H1 (cell line): ENCODE measurements around the gene PITX1. TPM values are rescaled to one million over a fixed set of nuclear protein-coding genes. Genes with fewer than 3 reads are reported as not detected.
A peak's percentile ranks its signal among the peaks of the same experiment; 100 is the strongest.

Experiments
- CTCF ChIA-PET: fragments of 300-600 bp; sonication (Branson Sonifier 250); formaldehyde crosslinking; loops from one replicate; lab custom pipeline; 2021; ENCODE audit not compliant: partially characterized antibody; lab: Charles Lee
- POLR2A ChIA-PET: fragments of 300-600 bp; sonication (Branson Sonifier 250); formaldehyde crosslinking; loops from one replicate; lab custom pipeline; 2021; ENCODE audit warnings: inconsistent platforms; ENCODE audit not compliant: partially characterized antibody; lab: Charles Lee
- DNase-seq, 2 experiments: peaks; one replicate each; pipeline versions ENCODE4 v3.0.0 to v3.0.0-alpha.2; 2010 to 2022; ENCODE audit warnings: low spot score in 2 of 2, low read depth in 1 of 2, mixed read lengths in 1 of 2
- FAIRE-seq: peaks from 2 replicates; lab custom pipeline; 2011; peaks lifted over from hg19 to GRCh38; lab: Jason Lieb, UNC
- H2AFZ ChIP-seq: 2 replicates; pipeline ENCODE4 v1.8.1; 2012; ENCODE audit warnings: low read length, inconsistent platforms
- H2AK5ac ChIP-seq: 2 replicates; pipeline ENCODE4 v1.6.1; 2013; ENCODE audit warnings: low read depth, low read length
- H2BK120ac ChIP-seq: replicated peaks from 2 replicates; pipeline ENCODE3; 2013; ENCODE audit warnings: low read depth, low read length, inconsistent platforms
- H2BK12ac ChIP-seq: 2 replicates; pipeline ENCODE4 v1.6.1; 2013; ENCODE audit warnings: low read depth, low read length
- H2BK15ac ChIP-seq: 2 replicates; pipeline ENCODE4 v1.6.1; 2013; ENCODE audit warnings: low read length
- H2BK20ac ChIP-seq: 2 replicates; pipeline ENCODE4 v1.6.1; 2013; ENCODE audit warnings: low read length
- H2BK5ac ChIP-seq: 2 replicates; pipeline ENCODE4 v1.6.1; 2013; ENCODE audit warnings: low read depth, low read length
- H3K14ac ChIP-seq: 2 replicates; pipeline ENCODE4 v1.6.1; 2013; ENCODE audit warnings: inconsistent platforms; ENCODE audit not compliant: insufficient read length
- H3K18ac ChIP-seq: 2 replicates; pipeline ENCODE4 v1.6.1; 2013; ENCODE audit warnings: low read length; ENCODE audit errors: extremely low read depth
- H3K23ac ChIP-seq: 2 replicates; pipeline ENCODE4 v1.6.1; 2013; ENCODE audit warnings: inconsistent platforms; ENCODE audit not compliant: insufficient read length
- H3K23me2 ChIP-seq: 2 replicates; pipeline ENCODE4 v1.6.1; 2013; ENCODE audit warnings: low read depth, low read length
- H3K27ac ChIP-seq: 2 replicates; pipeline ENCODE4 v1.6.1; 2011; ENCODE audit warnings: low read depth, low read length, inconsistent platforms
- H3K27me3 ChIP-seq, 4 experiments: replicated peaks in 1 of 4; 1 replicate in 1 of 4; 2 replicates in 3 of 4; pipeline versions ENCODE4 v1.6.1 to v1.8.1; 2011 to 2013; ENCODE audit warnings: low read length in 3 of 4, mild to moderate bottlenecking in 3 of 4, inconsistent platforms in 2 of 4, mixed read lengths in 2 of 4, moderate library complexity in 1 of 4; ENCODE audit not compliant: control insufficient read depth in 3 of 4, insufficient read depth in 3 of 4; ENCODE audit errors: extremely low read depth in 1 of 4
- H3K36me3 ChIP-seq, 4 experiments: 2 replicates each; pipeline versions ENCODE4 v1.6.1 to v1.8.1; 2011 to 2013; ENCODE audit warnings: mild to moderate bottlenecking in 4 of 4, low read length in 3 of 4, moderate library complexity in 2 of 4, control low read depth in 1 of 4, inconsistent platforms in 1 of 4; ENCODE audit not compliant: insufficient read depth in 4 of 4, control insufficient read depth in 2 of 4
- H3K4ac ChIP-seq: replicated peaks from 2 replicates; pipeline ENCODE3; 2013; ENCODE audit warnings: low read length, low read depth, mixed read lengths, inconsistent platforms; ENCODE audit not compliant: insufficient read length
- H3K4me1 ChIP-seq, 4 experiments: replicated peaks in 1 of 4; 1 replicate in 1 of 4; 2 replicates in 3 of 4; pipeline versions ENCODE4 v1.6.1 to v1.8.1; 2011 to 2013; ENCODE audit warnings: low read length in 3 of 4, inconsistent platforms in 2 of 4, mixed read lengths in 1 of 4; ENCODE audit not compliant: insufficient read depth in 4 of 4, control insufficient read depth in 3 of 4
- H3K4me2 ChIP-seq, 2 experiments: 2 replicates each; pipeline versions ENCODE4 v1.6.1 to v1.8.1; 2011 to 2013; ENCODE audit warnings: low read depth in 2 of 2, low read length in 2 of 2, control low read depth in 1 of 2, inconsistent platforms in 1 of 2, mild to moderate bottlenecking in 1 of 2; ENCODE audit not compliant: insufficient read depth in 1 of 2
- H3K4me3 ChIP-seq, 4 experiments: fragments of 200-600, 300-600 bp in 1 of 4; sonication (generic), shearing (Covaris generic), sonication (Bioruptor Twin) in 1 of 4; 2 replicates each; pipeline versions ENCODE4 v1.5.1 to v1.8.1; 2011 to 2016; ENCODE audit warnings: low read length in 4 of 4, low read depth in 3 of 4, control low read depth in 2 of 4, inconsistent platforms in 2 of 4, mild to moderate bottlenecking in 2 of 4, mixed read lengths in 1 of 4, moderate library complexity in 1 of 4; ENCODE audit not compliant: insufficient read depth in 2 of 4; ENCODE audit errors: extremely low read depth in 1 of 4
- H3K56ac ChIP-seq: replicated peaks from 2 replicates; pipeline ENCODE3; 2013; ENCODE audit warnings: low read depth, mild to moderate bottlenecking, mixed read lengths, low read length, inconsistent platforms; ENCODE audit not compliant: insufficient read length
- H3K79me1 ChIP-seq: 2 replicates; pipeline ENCODE4 v1.6.1; 2013; ENCODE audit warnings: low read depth, low read length, control low read depth
- H3K79me2 ChIP-seq, 2 experiments: 2 replicates each; pipeline versions ENCODE4 v1.6.1 to v1.8.1; 2012 to 2013; ENCODE audit warnings: low read length in 2 of 2, mild to moderate bottlenecking in 2 of 2, inconsistent platforms in 1 of 2; ENCODE audit not compliant: insufficient read depth in 2 of 2, control insufficient read depth in 1 of 2
- H3K9ac ChIP-seq, 4 experiments: replicated peaks in 1 of 4; 1 replicate in 1 of 4; 2 replicates in 3 of 4; pipeline versions ENCODE4 v1.6.1 to v1.8.1; 2011 to 2013; ENCODE audit warnings: low read depth in 3 of 4, low read length in 3 of 4, control low read depth in 2 of 4, mild to moderate bottlenecking in 2 of 4, moderate library complexity in 2 of 4, inconsistent platforms in 1 of 4; ENCODE audit errors: extremely low read depth in 1 of 4
- H3K9me3 ChIP-seq, 2 experiments: 2 replicates each; pipeline versions ENCODE4 v1.6.1 to v1.8.1; 2012 to 2013; ENCODE audit warnings: mild to moderate bottlenecking in 2 of 2, moderate library complexity in 2 of 2, control low read depth in 1 of 2, inconsistent platforms in 1 of 2, low read depth in 1 of 2, low read length in 1 of 2, mixed read lengths in 1 of 2; ENCODE audit not compliant: insufficient read depth in 2 of 2
- H4K20me1 ChIP-seq, 2 experiments: replicated peaks in 1 of 2; 2 replicates each; pipeline versions ENCODE3 to v1.8.1; 2011 to 2013; ENCODE audit warnings: inconsistent platforms in 2 of 2, low read length in 2 of 2, mild to moderate bottlenecking in 1 of 2; ENCODE audit not compliant: insufficient read depth in 2 of 2, control insufficient read depth in 1 of 2
- H4K5ac ChIP-seq: 2 replicates; pipeline ENCODE4 v1.6.1; 2013; ENCODE audit warnings: low read length, low read depth, mixed read lengths, inconsistent platforms; ENCODE audit not compliant: insufficient read length
- H4K8ac ChIP-seq: 2 replicates; pipeline ENCODE4 v1.8.0; 2013; ENCODE audit warnings: mild to moderate bottlenecking, moderate library complexity, low read length, inconsistent platforms; ENCODE audit not compliant: insufficient read depth; ENCODE audit errors: extremely low read depth
- H4K91ac ChIP-seq: replicated peaks from 2 replicates; pipeline ENCODE3; 2013; ENCODE audit warnings: low read length, mixed read lengths, inconsistent platforms; ENCODE audit not compliant: insufficient read length
- CBX5 ChIP-seq: fragments of 300-800, 300-1000 bp; sonication (generic); IDR thresholded peaks from 2 replicates; pipeline ENCODE4 v1.7.1; 2016; ENCODE audit warnings: antibody characterized with exemption, low read length, low read depth
- CEBPB ChIP-seq: IDR thresholded peaks from 2 replicates; pipeline ENCODE4 v1.6.1; 2012; ENCODE audit warnings: low read depth, low read length
- E2F6 ChIP-seq: IDR thresholded peaks from 2 replicates; pipeline ENCODE4 v1.6.1; 2012; ENCODE audit warnings: inconsistent platforms
- FOSL1 ChIP-seq: IDR thresholded peaks from 2 replicates; pipeline ENCODE4 v1.6.1; 2011; ENCODE audit warnings: mild to moderate bottlenecking, low read depth, low read length, moderate library complexity; ENCODE audit not compliant: insufficient read depth
- JUN ChIP-seq: IDR thresholded peaks from 2 replicates; pipeline ENCODE4 v1.6.1; 2011; ENCODE audit warnings: low read depth, mild to moderate bottlenecking, improper control_type of control experiment, low read length
- KDM1A ChIP-seq: fragments of 200-600, 300-600 bp; sonication (generic); IDR thresholded peaks from 2 replicates; pipeline ENCODE4 v1.7.1; 2016; ENCODE audit warnings: mild to moderate bottlenecking, low read length, borderline replicate concordance
- KDM5A ChIP-seq: fragments of 200-600 bp; IDR thresholded peaks from 2 replicates; pipeline ENCODE4 v1.7.1; 2012; ENCODE audit warnings: mild to moderate bottlenecking, low read length, inconsistent platforms, mixed read lengths
- NRF1 ChIP-seq: IDR thresholded peaks from 2 replicates; pipeline ENCODE4 v1.6.1; 2011; ENCODE audit warnings: mild to moderate bottlenecking, low read depth, low read length, improper control_type of control experiment
- RAD21 ChIP-seq, 2 experiments: IDR thresholded peaks in 1 of 2; conservative IDR thresholded peaks in 1 of 2; 2 replicates each; pipeline ENCODE4 v1.6.1; 2011; ENCODE audit warnings: low read depth in 2 of 2, low read length in 2 of 2, improper control_type of control experiment in 1 of 2, inconsistent platforms in 1 of 2, mild to moderate bottlenecking in 1 of 2, moderate library complexity in 1 of 2
- SP1 ChIP-seq: IDR thresholded peaks from 2 replicates; pipeline ENCODE4 v1.6.1; 2011; ENCODE audit warnings: low read depth, low read length
- SP4 ChIP-seq: IDR thresholded peaks from 2 replicates; pipeline ENCODE4 v1.6.1; 2012; ENCODE audit warnings: low read length, inconsistent platforms
- TAF1 ChIP-seq: IDR thresholded peaks from 2 replicates; pipeline ENCODE4 v1.6.1; 2011; ENCODE audit warnings: mild to moderate bottlenecking, low read depth, low read length
- TEAD4 ChIP-seq: IDR thresholded peaks from 2 replicates; pipeline ENCODE4 v1.6.1; 2012; ENCODE audit warnings: low read depth, low read length, inconsistent platforms, mixed read lengths
- WGBS, 2 experiments: shearing (Covaris generic) in 1 of 2; methylation state at CpG; one replicate each; pipeline versions ENCODE4 v1.1.6 to v1.1.7; 2013 to 2015; ENCODE audit warnings: low lambda C conversion rate in 2 of 2, mixed read lengths in 2 of 2, inconsistent platforms in 1 of 2, low coverage in 1 of 2, missing lambda C conversion rate in 1 of 2; ENCODE audit not compliant: insufficient replicate concordance in 2 of 2, insufficient coverage in 1 of 2, insufficient read length in 1 of 2; ENCODE audit errors: extremely low coverage in 1 of 2, missing lambda C conversion rate in 1 of 2; 5-methylcytosine and 5-hydroxymethylcytosine counted together
- polyA plus RNA-seq, 7 experiments: library from polyadenylated mRNA; depleted of rRNA in 3 of 7; stranded (reverse) in 5 of 7; unstranded in 2 of 7; fragments of >200 nt in 5 of 7; fragments of 200-250 nt in 2 of 7; gene quantifications; 1 replicate in 5 of 7; 2 replicates in 1 of 7; 4 replicates in 1 of 7; pipeline versions ENCODE4 v1.2.1 to v1.2.3, GENCODE V29; 2011 to 2013; ENCODE audit warnings: missing spikeins in 2 of 7, mixed read lengths in 2 of 7
- total RNA-seq: library from RNA; stranded (reverse); fragmentation: NEBNext Ultra II Directional; extraction: Animal tissue kit (Norgen Biotek cat#: 25700); gene quantifications from 2 replicates; pipeline ENCODE4 v1.2.1, GENCODE V29; 2021

PITX1 gene
- total and polyA plus RNA-seq, 2 of the 8 experiments (the other 6 are each of a cell fraction or from before 2014, with no cell fraction given): 0.03 TPM; not detected in 1

- Histone ChIP-seq H2BK15ac (no peak overlapping the region), H3K23ac (no peak overlapping the region), H4K8ac (no peak overlapping the region), H2BK120ac (no peak overlapping the region), H2BK20ac (no peak overlapping the region), H3K14ac (no peak overlapping the region), H3K23me2 (peaks cover 7% of the 10 kb centered on the region; the same call in 1 of the 2 replicates), H4K20me1 (peaks cover 0 to 6% of the 10 kb centered on the region in 2 experiments), H3K27ac (no peak overlapping the region), H3K27me3 (peaks cover 60 to 99% (median 90%) of the 10 kb centered on the region in 4 experiments), H3K9ac (no peak overlapping the region), H3K79me2 (no peaks in the 10 kb centered on the region), H3K4me2 (no peak overlapping the region), H3K4me3 (no peak overlapping the region), H3K56ac (no peak overlapping the region), H2AFZ (no peak overlapping the region), H3K4ac (no peak overlapping the region), H2AK5ac (no peak overlapping the region), H2BK5ac (no peak overlapping the region), H2BK12ac (0 out of 2 replicates have a peak overlapping the region, but pooled peaks have one; percentile 27), H3K79me1 (no peaks in the 10 kb centered on the region), H3K18ac (no peak overlapping the region), H4K91ac (no peak overlapping the region), H3K36me3 (no peaks in the 10 kb centered on the region), H4K5ac (no peak overlapping the region), H3K4me1 (peaks cover 0 to 3% (median 2%) of the 10 kb centered on the region in 4 experiments; a peak in 3 of 7 replicates), H3K9me3 (no peaks in the 10 kb centered on the region)
- ChIA-PET CTCF (interaction anchor here (1.0 to 1.7 kb wide), 5 partner anchors 14 to 157 kb away, joined by 3 to 5 read pairs (median 4); no protein-coding TSS in a partner anchor), POLR2A (interaction anchor here (1.4 kb wide), 1 partner anchor 12 kb away, joined by 4 read pairs; no protein-coding TSS in a partner anchor)
- TF ChIP-seq E2F6: no peak
- no peak for TF ChIP-seq KDM5A
- TF ChIP-seq CEBPB: no peak
- no peak for TF ChIP-seq KDM1A
- no peak for TF ChIP-seq NRF1
- TF ChIP-seq TEAD4: no peak
- no peak for TF ChIP-seq CBX5
- TF ChIP-seq RAD21 (IDR thresholded peaks at IDR 0.05 in 1 of 2, conservative IDR thresholded peaks at IDR 0.05 in 1 of 2; ENCODE audit: low read depth in 2 of 2, low read length in 2 of 2): no peak
- no peak for TF ChIP-seq FOSL1
- TF ChIP-seq SP4: no peak
- TF ChIP-seq SP1: no peak
- no peak for TF ChIP-seq JUN
- no peak for TF ChIP-seq TAF1
- DNase-seq (no peak), FAIRE-seq (no peak)
- 73% methylated on average over 3 of the region's 5 CpGs; no CpG with 5 or more reads in 1 of the 2 experiments for WGBS, 2 experiments
Measured at GRCh38 chr5:135046661-135047346, 12.8 kb upstream of the PITX1 start.
